Left kidney (tissue), 2 donors: Measurements from ENCODE around the gene TBL1Y. TPM values are rescaled to one million over a fixed set of nuclear protein-coding genes. Genes with fewer than 3 reads are reported as not detected.
"Not testable (repeated sequence)": the region's sequence is repeated elsewhere in the genome, so short reads cannot be mapped to it uniquely, and the experiment has no call there.

Experiments
- DNase-seq: peaks from one replicate; pipeline ENCODE4 v3.0.0-alpha.2; 2013
- polyA plus RNA-seq: library from polyadenylated mRNA; unstranded; fragments of 120-200 nt; gene quantifications from one replicate; pipeline ENCODE4 v1.2.1, GENCODE V29; 2013; ENCODE audit not compliant: insufficient read length

TBL1Y gene
- polyA plus RNA-seq, 1 donor = 5.2 TPM

GRCh38 chrY:7080548-7080947, 170.1 kb downstream of the TBL1Y start:
- not testable (repeated sequence) for DNase-seq

GRCh38 chrY:7085606-7086005, 175.1 kb downstream of the TBL1Y start:
- DNase-seq = no peak

- DNase-seq = no peak
Observed at GRCh38 chrY:7092836-7093235, 182.3 kb downstream of the TBL1Y start.

GRCh38 chrY:7094365-7094764, 183.9 kb downstream of the TBL1Y start:
- DNase-seq = no peak

- no peak for DNase-seq
Observed at GRCh38 chrY:7097021-7097420, 186.5 kb downstream of the TBL1Y start.

- no peak for DNase-seq
Observed at GRCh38 chrY:7099742-7100141, 189.2 kb downstream of the TBL1Y start.

- DNase-seq = no peak
Observed at GRCh38 chrY:7102680-7103079, 192.2 kb downstream of the TBL1Y start.

GRCh38 chrY:7107179-7107578, 196.7 kb downstream of the TBL1Y start:
- DNase-seq = no peak

- DNase-seq = no peak
Observed at GRCh38 chrY:7110086-7110485, 199.6 kb downstream of the TBL1Y start.

- DNase-seq = no peak
Observed at GRCh38 chrY:7115871-7116270, 205.4 kb downstream of the TBL1Y start.

GRCh38 chrY:7122202-7122601, 211.7 kb downstream of the TBL1Y start:
- DNase-seq = no peak

- no peak for DNase-seq
Observed at GRCh38 chrY:7125136-7126056, 214.9 kb downstream of the TBL1Y start.

GRCh38 chrY:7128211-7128610, 217.7 kb downstream of the TBL1Y start:
- no peak for DNase-seq

Other genes with a start within 250 kb of the TBL1Y start
- gene AMELY, start 1.1 kb downstream of the TBL1Y start, polyA plus RNA-seq = 0.23 TPM